ENCODE results near the gene RND1.
A peak's percentile ranks its signal among the peaks of the same experiment; 100 is the strongest.
"Not testable (repeated sequence)": the region's sequence is repeated elsewhere in the genome, so short reads cannot be mapped to it uniquely, and the experiment has no call there.

The RND1 gene

DNA sequence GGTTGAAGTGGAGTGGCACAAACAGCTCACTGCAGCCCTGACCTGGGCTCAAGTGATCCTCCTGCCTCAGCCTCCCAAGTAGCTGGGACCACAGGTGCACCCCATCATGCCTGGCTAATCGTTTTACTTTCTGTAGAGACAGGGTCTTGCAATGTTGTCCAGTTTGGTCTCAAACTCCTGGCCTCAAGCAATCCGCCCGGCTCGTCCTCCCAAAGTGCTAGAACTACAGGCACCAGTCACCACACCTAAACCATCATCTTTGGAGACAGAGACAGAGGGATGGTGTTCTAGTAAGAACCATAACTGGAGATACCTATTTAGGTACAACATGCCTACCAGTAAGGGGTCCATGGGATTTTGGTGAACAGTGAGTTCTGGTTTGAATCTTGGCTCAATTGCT, 11.2 kb downstream of the RND1 start:
- Histone ChIP-seq H3K27ac (ENCODE audit: low read depth, low read length) (no peak overlapping the region), H3K36me3 (ENCODE audit: control insufficient read depth, insufficient read depth, low read length) (peaks cover 23% of the 10 kb centered on the region), H3K27me3 (ENCODE audit: control insufficient read depth, insufficient read depth, low read length) (no peaks in the 10 kb centered on the region), H3K9me3 (ENCODE audit: control insufficient read depth, insufficient read depth, low read length) (no peaks in the 10 kb centered on the region), H3K4me1 (ENCODE audit: control insufficient read depth, insufficient read depth, low read length) (peaks cover 17% of the 10 kb centered on the region), H3K9ac (ENCODE audit: low read depth, low read length) (no peak overlapping the region), H3K4me3 (ENCODE audit: low read depth, low read length) (no peak overlapping the region)

DNA sequence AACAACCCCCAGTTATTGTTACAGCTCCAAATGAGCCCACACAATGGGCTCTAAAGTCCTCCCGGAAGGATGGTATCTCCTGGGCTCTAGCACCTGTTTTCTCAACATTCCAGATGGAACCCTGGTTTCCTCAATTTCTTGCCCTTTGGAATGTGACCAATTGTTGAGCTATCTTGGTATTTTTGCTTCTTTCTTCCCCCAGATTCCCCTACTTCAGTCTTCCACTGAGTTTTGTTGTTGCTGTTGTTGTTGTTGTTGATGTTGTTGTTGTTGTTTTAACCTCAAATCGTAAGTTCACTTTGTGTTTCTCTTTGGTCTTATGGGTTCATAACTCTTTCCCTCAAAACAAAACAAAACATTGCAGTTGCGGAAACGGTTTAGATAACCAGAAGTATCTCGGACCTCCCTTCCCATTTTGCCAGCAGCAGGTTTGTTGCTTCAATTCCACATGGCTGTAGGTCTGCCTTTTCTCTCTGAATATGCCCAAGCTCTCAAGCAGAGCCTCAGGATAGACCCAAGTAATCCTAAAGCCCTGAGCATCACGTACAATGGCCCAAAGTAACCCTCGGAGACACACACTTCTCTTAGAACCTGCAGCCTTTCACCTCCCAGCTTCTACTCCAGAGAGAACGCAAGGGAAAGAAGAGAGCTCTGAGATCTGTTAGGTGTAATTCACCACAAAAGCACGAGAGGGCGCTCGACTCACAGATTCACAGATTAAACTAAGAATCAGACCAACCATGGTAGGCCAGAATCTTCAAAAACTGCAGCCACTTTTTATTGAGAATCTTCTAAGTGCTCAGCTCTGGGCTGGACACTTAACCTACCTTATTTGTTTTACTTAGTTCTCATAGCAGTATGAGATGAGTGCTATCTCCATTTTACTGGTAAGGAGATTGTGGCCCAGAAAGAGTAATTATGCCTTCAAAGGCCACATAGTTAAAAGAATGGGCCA, 12.7 kb downstream of the RND1 start:
- Histone ChIP-seq H3K36me3 (ENCODE audit: control insufficient read depth, insufficient read depth, low read length) (peaks cover 14% of the 10 kb centered on the region), H3K9me3 (ENCODE audit: control insufficient read depth, insufficient read depth, low read length) (no peaks in the 10 kb centered on the region), H3K4me1 (ENCODE audit: control insufficient read depth, insufficient read depth, low read length) (peaks cover 17% of the 10 kb centered on the region), H3K4me3 (ENCODE audit: low read depth, low read length) (peak overlapping the region; percentile 96), H3K27ac (ENCODE audit: low read depth, low read length) (peak overlapping the region; percentile 81), H3K9ac (ENCODE audit: low read depth, low read length) (peak overlapping the region; percentile 56; the same call in 1 of the 2 replicates), H3K27me3 (ENCODE audit: control insufficient read depth, insufficient read depth, low read length) (no peaks in the 10 kb centered on the region)

DNA sequence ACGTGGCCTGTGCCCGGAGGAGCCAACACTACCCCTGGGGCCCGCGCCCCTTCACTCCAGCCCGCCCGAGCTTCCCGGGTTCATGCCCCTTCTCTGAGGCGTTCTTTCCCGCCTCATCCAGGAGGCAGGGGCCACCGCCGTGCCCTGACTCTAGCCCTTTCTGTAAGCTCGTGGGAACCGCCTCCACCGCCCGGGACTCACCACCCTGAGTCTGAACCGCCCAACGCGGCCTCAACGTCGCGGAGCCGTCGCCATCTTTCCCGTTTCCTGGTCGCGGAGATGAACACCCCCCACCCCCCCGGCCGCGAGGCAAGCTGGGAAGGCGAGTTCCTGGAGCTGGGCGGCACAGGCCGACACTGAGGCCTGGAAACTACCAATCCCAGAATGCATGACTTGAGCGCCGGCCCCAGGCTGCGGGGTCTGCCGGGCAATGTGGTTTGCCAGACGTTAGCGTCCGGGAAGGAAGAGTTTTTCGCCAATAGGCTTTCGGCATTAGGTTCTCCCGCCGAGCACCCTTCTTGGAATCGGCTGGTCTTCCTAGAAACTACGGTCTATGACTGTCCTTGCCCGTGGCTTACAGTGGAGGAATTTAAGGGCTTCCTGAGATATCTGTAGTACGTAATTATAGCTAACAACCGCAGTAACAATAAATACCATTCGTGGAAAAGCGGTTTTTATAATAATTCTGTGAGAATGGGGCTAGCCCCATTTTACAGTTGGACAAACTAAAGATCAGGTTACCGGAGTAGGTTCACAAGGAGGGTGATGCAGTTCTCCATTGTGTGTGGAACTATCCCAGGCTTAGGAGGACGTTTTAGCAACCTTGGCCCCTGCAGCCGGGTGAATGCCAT, 13.6 kb downstream of the RND1 start, which contains the start of gene DDX23:
DDX23 (minus strand) TSS at position 281 of the 851 bp plus-strand sequence. CDS start 6,381 bp downstream, outside the sequence.
- Histone ChIP-seq H3K4me3 (ENCODE audit: low read depth, low read length) (peak within 1 kb of the TSS; percentile 96), H3K27me3 (ENCODE audit: control insufficient read depth, insufficient read depth, low read length) (no peaks in the 10 kb centered on the region), H3K4me1 (ENCODE audit: control insufficient read depth, insufficient read depth, low read length) (peaks cover 17% of the 10 kb centered on the region), H3K36me3 (ENCODE audit: control insufficient read depth, insufficient read depth, low read length) (peaks cover 6% of the 10 kb centered on the region; the same call in 1 of the 2 replicates), H3K9me3 (ENCODE audit: control insufficient read depth, insufficient read depth, low read length) (no peaks in the 10 kb centered on the region), H3K27ac (ENCODE audit: low read depth, low read length) (peak within 1 kb of the TSS; percentile 87), H3K9ac (ENCODE audit: low read depth, low read length) (peak within 1 kb of the TSS; percentile 97)

DNA sequence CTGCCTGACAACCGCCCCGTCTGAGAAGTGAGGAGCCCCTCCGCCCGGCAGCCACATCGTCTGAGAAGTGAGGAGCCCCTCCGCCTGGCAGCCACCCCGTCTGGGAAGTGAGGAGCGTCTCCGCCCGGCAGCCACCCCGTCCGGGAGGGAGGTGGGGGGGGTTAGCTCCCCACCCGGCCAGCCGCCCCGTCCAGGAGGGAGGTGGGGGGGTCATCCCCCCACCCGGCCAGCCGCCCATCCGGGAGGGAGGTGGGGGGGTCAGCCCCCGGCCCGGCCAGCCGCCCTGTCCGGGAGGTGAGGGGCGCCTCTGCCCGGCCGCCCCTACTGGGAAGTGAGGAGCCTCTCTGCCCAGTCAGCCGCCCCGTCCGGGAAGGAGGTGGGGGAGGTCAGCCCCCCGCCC, 23.6 kb downstream of the RND1 start:
- H3K9ac ChIP-seq (ENCODE audit: low read depth, low read length); H3K4me1 ChIP-seq (ENCODE audit: control insufficient read depth, insufficient read depth, low read length); H3K27me3 ChIP-seq (ENCODE audit: control insufficient read depth, insufficient read depth, low read length); H3K27ac ChIP-seq (ENCODE audit: low read depth, low read length); H3K4me3 ChIP-seq (ENCODE audit: low read depth, low read length); H3K9me3 ChIP-seq (ENCODE audit: control insufficient read depth, insufficient read depth, low read length): not testable (repeated sequence)
- H3K36me3 ChIP-seq (ENCODE audit: control insufficient read depth, insufficient read depth, low read length) = peaks cover 70% of the 10 kb centered on the region

DNA sequence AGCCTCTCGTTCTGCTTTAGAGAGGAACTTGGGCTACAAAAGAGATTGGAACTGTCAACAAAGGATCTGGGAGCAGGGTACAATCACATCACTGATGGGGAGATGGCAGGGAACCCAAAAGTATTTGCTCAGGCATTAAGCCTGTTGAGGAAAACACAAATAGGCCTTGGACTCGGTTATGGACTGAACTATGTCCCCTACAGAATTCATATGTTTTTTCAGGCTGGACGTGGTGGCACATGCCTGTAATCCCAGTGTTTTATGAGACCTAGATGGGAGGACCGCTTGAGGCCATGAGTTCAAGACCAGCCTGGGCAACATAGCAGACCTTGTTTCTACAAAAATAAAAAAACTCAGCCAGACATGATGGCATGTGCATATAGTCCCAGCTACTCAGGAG, 27.6 kb downstream of the RND1 start:
- peaks cover 76% of the 10 kb centered on the region for H3K36me3 ChIP-seq (ENCODE audit: control insufficient read depth, insufficient read depth, low read length)

DNA sequence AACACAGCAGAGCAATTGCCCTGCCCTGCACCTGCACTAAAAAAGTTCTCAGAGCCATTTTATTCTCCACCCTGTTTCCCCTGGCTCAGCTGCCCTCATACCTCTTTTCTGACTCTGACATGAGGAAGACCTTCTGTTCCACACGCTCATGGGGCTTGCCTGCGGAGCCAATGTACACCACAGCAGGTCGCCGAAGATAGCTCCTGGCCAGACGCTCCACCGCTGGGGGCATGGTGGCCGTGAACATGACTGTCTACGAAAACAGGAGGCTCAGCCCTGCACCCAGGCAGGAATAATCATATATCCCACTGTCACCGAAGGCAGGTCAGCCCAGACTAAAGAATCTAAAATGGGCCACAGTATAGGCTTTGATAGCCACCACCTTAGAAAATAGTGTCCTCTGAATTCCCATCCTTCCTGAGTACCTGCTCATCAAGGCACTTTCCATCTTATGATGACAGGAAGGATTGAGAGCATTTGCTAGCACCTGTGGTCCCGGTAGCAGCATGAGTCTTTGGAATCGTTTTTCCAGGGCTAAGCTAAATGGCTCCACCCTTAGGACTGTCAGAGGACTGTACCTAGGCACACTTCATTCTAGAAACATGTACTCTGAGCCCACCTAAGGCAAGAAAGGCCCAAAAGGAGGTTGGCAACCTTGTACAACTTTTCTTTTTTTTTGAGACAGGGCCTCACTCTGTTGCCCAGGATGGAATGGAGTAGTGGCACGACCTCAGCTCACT, 33.2 kb downstream of the RND1 start:
- H3K4me1 ChIP-seq (ENCODE audit: control insufficient read depth, insufficient read depth, low read length) = no peaks in the 10 kb centered on the region

More for the DNA sequence above, 27.6 kb downstream of the RND1 start:
- Histone ChIP-seq H3K9me3 (ENCODE audit: control insufficient read depth, insufficient read depth, low read length) (no peaks in the 10 kb centered on the region), H3K4me3 (ENCODE audit: low read depth, low read length) (no peak overlapping the region), H3K27ac (ENCODE audit: low read depth, low read length) (no peak overlapping the region), H3K27me3 (ENCODE audit: control insufficient read depth, insufficient read depth, low read length) (no peaks in the 10 kb centered on the region), H3K9ac (ENCODE audit: low read depth, low read length) (no peak overlapping the region), H3K4me1 (ENCODE audit: control insufficient read depth, insufficient read depth, low read length) (no peaks in the 10 kb centered on the region)

DNA sequence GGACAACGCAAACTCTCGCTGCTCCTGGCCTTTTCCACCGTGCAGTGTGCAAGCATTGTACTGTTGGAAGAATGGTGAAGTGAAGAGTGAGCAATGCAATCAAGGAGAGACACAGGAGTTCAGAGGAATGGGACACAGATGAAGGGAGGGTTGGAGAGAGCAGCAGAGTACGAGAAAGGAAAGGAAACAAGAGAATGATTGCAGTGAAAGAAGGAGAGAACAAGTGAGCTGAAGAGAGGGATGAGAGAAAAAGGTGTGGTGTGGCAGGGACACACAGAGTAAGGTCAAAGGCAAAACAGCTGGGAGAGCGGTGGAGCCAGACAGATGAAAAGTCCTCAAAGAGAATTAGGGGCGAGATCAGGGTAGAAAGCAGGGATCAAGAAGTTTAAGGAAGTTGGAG, 34.4 kb downstream of the RND1 start:
- H3K9me3 ChIP-seq (ENCODE audit: control insufficient read depth, insufficient read depth, low read length) = no peaks in the 10 kb centered on the region
- H3K27ac ChIP-seq (ENCODE audit: low read depth, low read length) = no peak overlapping the region
- peaks cover 92% of the 10 kb centered on the region for H3K36me3 ChIP-seq (ENCODE audit: control insufficient read depth, insufficient read depth, low read length)
- H3K4me1 ChIP-seq (ENCODE audit: control insufficient read depth, insufficient read depth, low read length) = no peaks in the 10 kb centered on the region
- H3K4me3 ChIP-seq (ENCODE audit: low read depth, low read length) = no peak overlapping the region
- H3K9ac ChIP-seq (ENCODE audit: low read depth, low read length) = no peak overlapping the region
- no peaks in the 10 kb centered on the region for H3K27me3 ChIP-seq (ENCODE audit: control insufficient read depth, insufficient read depth, low read length)

More for the DNA sequence above, 33.2 kb downstream of the RND1 start:
- no peak overlapping the region for H3K9ac ChIP-seq (ENCODE audit: low read depth, low read length)
- H3K27me3 ChIP-seq (ENCODE audit: control insufficient read depth, insufficient read depth, low read length) = no peaks in the 10 kb centered on the region
- H3K4me3 ChIP-seq (ENCODE audit: low read depth, low read length) = no peak overlapping the region
- no peak overlapping the region for H3K27ac ChIP-seq (ENCODE audit: low read depth, low read length)
- H3K9me3 ChIP-seq (ENCODE audit: control insufficient read depth, insufficient read depth, low read length) = no peaks in the 10 kb centered on the region
- peaks cover 98% of the 10 kb centered on the region for H3K36me3 ChIP-seq (ENCODE audit: control insufficient read depth, insufficient read depth, low read length)

DNA sequence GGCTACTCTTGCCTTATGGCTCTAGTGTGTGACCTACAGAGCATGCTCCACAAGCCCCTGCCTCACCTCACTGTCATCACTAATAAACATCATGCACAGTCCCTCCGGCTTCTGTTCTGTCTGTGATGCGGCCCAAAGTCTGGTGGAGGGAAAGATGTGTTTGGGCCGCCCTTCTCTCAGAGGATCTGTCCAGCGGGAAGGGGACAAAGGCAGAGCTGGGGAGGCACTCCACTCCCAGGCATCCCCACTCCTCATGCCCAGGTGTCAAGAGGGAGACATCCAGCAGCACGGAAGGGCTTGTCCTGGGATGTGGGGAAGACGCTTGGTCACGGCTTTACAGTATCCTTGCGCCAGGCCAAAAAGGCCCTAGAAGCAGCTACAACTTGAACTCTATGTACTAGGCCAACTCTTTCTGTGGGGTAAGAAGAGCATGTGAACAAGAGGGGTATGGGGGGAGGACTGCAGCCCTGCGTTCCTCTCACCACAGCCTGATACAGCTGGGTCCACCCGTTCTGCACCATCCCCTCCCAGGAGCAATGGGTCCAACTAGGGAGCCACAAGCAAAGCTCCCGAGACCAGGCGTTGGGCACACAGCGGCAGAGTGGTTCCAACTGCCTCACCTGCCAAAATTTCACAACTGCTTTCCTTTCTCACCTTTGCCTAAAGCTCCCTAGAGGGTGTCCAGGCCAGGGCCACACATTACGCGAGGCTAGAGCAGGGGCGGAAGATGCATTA, 36.7 kb downstream of the RND1 start:
- Histone ChIP-seq H3K36me3 (ENCODE audit: control insufficient read depth, insufficient read depth, low read length) (peaks cover 70% of the 10 kb centered on the region), H3K9me3 (ENCODE audit: control insufficient read depth, insufficient read depth, low read length) (no peaks in the 10 kb centered on the region), H3K4me1 (ENCODE audit: control insufficient read depth, insufficient read depth, low read length) (no peaks in the 10 kb centered on the region), H3K27ac (ENCODE audit: low read depth, low read length) (no peak overlapping the region), H3K4me3 (ENCODE audit: low read depth, low read length) (no peak overlapping the region), H3K9ac (ENCODE audit: low read depth, low read length) (no peak overlapping the region), H3K27me3 (ENCODE audit: control insufficient read depth, insufficient read depth, low read length) (no peaks in the 10 kb centered on the region)

DNA sequence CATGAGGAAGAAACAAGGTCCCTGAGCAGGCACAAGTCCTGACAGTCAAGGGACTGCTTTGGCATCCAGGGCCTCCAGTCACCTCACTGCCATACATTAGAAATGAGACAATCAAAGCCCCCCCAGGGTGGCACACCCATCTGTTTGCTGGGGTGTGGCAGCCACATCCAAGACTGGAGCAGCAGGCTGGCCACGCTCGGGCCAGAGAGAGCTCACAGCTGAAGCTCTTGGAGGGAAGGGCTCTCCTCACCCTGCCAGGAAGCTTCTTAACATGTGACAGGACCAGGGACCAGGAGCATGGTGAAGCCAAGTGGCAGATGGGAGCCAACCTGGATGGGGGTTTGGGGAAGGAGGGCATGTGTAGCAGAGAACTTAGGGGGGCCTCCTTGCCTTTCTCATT, 37.4 kb downstream of the RND1 start:
- Histone ChIP-seq H3K4me1 (ENCODE audit: control insufficient read depth, insufficient read depth, low read length) (no peaks in the 10 kb centered on the region), H3K9me3 (ENCODE audit: control insufficient read depth, insufficient read depth, low read length) (no peaks in the 10 kb centered on the region), H3K4me3 (ENCODE audit: low read depth, low read length) (no peak overlapping the region), H3K36me3 (ENCODE audit: control insufficient read depth, insufficient read depth, low read length) (peaks cover 63% of the 10 kb centered on the region), H3K27me3 (ENCODE audit: control insufficient read depth, insufficient read depth, low read length) (no peaks in the 10 kb centered on the region), H3K9ac (ENCODE audit: low read depth, low read length) (no peak overlapping the region), H3K27ac (ENCODE audit: low read depth, low read length) (no peak overlapping the region)

DNA sequence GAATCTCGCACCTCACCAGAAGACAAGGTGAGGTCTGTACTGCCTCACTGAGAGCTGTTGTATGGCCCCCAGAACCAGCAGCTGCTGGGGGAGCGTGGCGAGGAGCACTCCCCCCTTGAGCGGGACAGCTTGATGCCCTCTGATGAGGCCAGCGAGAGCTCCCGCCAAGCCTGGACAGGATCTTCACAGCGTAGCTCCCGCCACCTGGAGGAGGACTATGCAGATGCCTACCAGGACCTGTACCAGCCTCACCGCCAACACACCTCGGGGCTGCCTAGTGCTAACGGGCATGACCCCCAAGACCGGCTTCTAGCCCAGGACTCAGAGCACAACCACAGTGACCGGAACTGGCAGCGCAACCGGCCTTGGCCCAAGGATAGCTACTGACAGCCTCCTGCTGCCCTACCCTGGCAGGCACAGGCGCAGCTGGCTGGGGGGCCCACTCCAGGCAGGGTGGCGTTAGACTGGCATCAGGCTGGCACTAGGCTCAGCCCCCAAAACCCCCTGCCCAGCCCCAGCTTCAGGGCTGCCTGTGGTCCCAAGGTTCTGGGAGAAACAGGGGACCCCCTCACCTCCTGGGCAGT, 38.1 kb downstream of the RND1 start:
- H3K4me3 ChIP-seq (ENCODE audit: low read depth, low read length) = no peak overlapping the region
- no peaks in the 10 kb centered on the region for H3K9me3 ChIP-seq (ENCODE audit: control insufficient read depth, insufficient read depth, low read length)
- no peaks in the 10 kb centered on the region for H3K27me3 ChIP-seq (ENCODE audit: control insufficient read depth, insufficient read depth, low read length)
- no peaks in the 10 kb centered on the region for H3K4me1 ChIP-seq (ENCODE audit: control insufficient read depth, insufficient read depth, low read length)
- H3K27ac ChIP-seq (ENCODE audit: low read depth, low read length) = no peak overlapping the region
- H3K36me3 ChIP-seq (ENCODE audit: control insufficient read depth, insufficient read depth, low read length) = peaks cover 56% of the 10 kb centered on the region
- H3K9ac ChIP-seq (ENCODE audit: low read depth, low read length) = no peak overlapping the region

Data from HUES48 (cell line).